ENCODE data around the gene RBMS3.

DNA sequence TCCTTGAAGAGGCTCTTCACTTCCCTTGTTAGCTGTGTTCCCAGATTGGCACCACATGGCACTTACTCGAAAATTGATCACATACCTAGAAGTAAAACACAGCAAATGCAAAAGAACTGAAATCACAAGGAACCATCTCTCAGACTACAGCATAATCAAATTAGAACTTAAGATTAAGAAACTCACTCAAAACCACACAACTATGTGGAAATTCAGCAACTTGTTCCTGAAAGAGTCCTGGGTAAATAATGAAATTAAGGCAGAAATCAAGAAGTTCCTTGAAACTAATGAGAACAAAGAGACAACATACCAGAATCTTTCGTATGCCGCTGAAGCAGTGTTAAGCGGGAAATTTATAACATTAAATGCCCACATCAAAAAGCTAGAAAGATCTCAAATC, 759.3 kb downstream of the RBMS3 start:
- TF ChIP-seq, protein P1, sequence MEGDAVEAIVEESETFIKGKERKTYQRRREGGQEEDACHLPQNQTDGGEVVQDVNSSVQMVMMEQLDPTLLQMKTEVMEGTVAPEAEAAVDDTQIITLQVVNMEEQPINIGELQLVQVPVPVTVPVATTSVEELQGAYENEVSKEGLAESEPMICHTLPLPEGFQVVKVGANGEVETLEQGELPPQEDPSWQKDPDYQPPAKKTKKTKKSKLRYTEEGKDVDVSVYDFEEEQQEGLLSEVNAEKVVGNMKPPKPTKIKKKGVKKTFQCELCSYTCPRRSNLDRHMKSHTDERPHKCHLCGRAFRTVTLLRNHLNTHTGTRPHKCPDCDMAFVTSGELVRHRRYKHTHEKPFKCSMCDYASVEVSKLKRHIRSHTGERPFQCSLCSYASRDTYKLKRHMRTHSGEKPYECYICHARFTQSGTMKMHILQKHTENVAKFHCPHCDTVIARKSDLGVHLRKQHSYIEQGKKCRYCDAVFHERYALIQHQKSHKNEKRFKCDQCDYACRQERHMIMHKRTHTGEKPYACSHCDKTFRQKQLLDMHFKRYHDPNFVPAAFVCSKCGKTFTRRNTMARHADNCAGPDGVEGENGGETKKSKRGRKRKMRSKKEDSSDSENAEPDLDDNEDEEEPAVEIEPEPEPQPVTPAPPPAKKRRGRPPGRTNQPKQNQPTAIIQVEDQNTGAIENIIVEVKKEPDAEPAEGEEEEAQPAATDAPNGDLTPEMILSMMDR (IDR thresholded peaks at IDR 0.05; ENCODE audit: insufficient read depth, low read depth, low read length), result no peak
- TF ChIP-seq EZH2 (IDR thresholded peaks at IDR 0.05; ENCODE audit: insufficient read depth, low read length), result no peak
